Thymus (tissue), 11 donors: ENCODE results near the gene TMPRSS9. TPM values are rescaled to one million over a fixed set of nuclear protein-coding genes. Genes with fewer than 3 reads are reported as not detected.

ENCODE experiments used
- DNase-seq, 9 donors: peaks; one replicate each; pipeline ENCODE4 v3.0.0-alpha.2; 2013; ENCODE audit warnings: low spot score in 9 of 9, low read depth in 6 of 9, missing footprints in 1 of 9
- H3K27ac ChIP-seq, 2 donors: one replicate each; pipeline ENCODE4 v1.5.1; 2013; ENCODE audit warnings: control low read depth in 1 of 2, low read depth in 1 of 2, low read length in 1 of 2, mild to moderate bottlenecking in 1 of 2, moderate library complexity in 1 of 2
- H3K27me3 ChIP-seq, 2 donors: one replicate each; pipeline ENCODE4 v1.5.1; 2013; ENCODE audit warnings: low read length in 1 of 2; ENCODE audit not compliant: control insufficient read depth in 2 of 2, insufficient read depth in 1 of 2
- H3K36me3 ChIP-seq, 2 donors: one replicate each; pipeline ENCODE4 v1.5.1; 2013; ENCODE audit warnings: low read length in 1 of 2, mild to moderate bottlenecking in 1 of 2, moderate library complexity in 1 of 2; ENCODE audit not compliant: control insufficient read depth in 2 of 2, insufficient read depth in 2 of 2
- H3K4me1 ChIP-seq, 2 donors: one replicate each; pipeline ENCODE4 v1.5.1; 2013; ENCODE audit warnings: low read length in 2 of 2; ENCODE audit not compliant: control insufficient read depth in 2 of 2, insufficient read depth in 2 of 2
- H3K4me3 ChIP-seq, 2 donors: one replicate each; pipeline ENCODE4 v1.5.1; 2013; ENCODE audit warnings: low read length in 2 of 2, control low read depth in 1 of 2, mild to moderate bottlenecking in 1 of 2
- H3K9me3 ChIP-seq, 2 donors: one replicate each; pipeline ENCODE4 v1.5.1; 2013; ENCODE audit warnings: low read length in 1 of 2, mild to moderate bottlenecking in 1 of 2; ENCODE audit not compliant: control insufficient read depth in 2 of 2, insufficient read depth in 1 of 2
- WGBS: extraction: QIAGEN DNeasy Blood & Tissue Kit; methylation state at CpG from one replicate; pipeline ENCODE4 v1.1.7; 2013; 5-methylcytosine and 5-hydroxymethylcytosine counted together
- polyA plus RNA-seq: library from polyadenylated mRNA; stranded (reverse); fragments of 200-250 nt; gene quantifications from one replicate; pipeline ENCODE4 v1.2.3, GENCODE V29; 2013
- total RNA-seq: library from RNA; stranded (reverse); fragments of 120-200 nt; gene quantifications from one replicate; pipeline ENCODE4 v1.2.4, GENCODE V29; 2013
- donor health status: healthy.

TMPRSS9 gene
- total and polyA plus RNA-seq, 2 donors: 0.09 to 0.18 TPM

DNA sequence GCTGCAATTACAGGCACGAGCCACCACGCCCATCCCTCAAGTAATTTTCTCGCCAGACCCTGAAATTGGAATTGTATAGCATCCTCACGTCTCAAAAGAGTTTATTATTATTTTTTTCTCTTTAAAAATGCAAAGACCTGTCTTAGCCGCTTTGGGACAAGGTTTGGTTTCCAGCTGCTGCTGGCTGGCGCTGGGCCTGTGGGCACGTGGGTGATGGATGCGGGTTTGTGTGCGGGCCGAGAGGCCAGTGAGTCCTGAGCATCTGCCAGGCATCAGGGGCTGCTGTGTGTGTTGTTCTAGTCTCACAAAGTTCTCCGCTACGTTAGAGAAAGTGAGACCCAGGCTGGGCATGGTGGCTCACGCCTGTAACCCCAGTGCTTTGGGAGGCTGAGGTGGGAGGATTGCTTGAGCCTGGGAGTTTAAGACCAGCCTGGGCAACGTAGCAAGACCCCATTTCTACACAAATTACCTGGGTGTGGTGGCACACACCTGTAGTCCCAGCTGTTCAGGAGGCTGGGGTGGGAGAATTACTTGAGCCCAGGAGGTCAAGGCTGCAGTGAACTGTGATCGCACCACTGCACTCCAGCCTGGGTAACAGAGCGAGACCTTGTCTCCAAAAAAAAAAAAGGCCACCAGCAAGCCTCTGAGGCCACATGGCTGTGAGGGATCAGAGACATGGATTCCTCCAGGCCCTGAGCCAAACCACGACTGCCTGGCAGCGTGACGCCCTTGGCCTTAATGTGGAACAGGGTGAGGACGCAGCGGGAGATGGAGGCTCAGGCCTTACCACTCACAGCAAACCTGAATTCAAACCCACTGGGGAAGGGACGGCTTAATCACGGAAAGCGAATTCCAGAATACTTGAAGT, 4.7 kb upstream of the TMPRSS9 start:
- Histone ChIP-seq H3K36me3 (peaks cover 29 to 46% of the 10 kb centered on the region in 2 donors), H3K27me3 (peaks cover 11 to 25% of the 10 kb centered on the region in 2 donors), H3K4me1 (no peaks in the 10 kb centered on the region), H3K4me3 (no peak overlapping the region), H3K9me3 (no peaks in the 10 kb centered on the region), H3K27ac (no peak overlapping the region)
- WGBS: 93% methylated on average over 24 of the region's 24 CpGs
- DNase-seq: no peak

DNA sequence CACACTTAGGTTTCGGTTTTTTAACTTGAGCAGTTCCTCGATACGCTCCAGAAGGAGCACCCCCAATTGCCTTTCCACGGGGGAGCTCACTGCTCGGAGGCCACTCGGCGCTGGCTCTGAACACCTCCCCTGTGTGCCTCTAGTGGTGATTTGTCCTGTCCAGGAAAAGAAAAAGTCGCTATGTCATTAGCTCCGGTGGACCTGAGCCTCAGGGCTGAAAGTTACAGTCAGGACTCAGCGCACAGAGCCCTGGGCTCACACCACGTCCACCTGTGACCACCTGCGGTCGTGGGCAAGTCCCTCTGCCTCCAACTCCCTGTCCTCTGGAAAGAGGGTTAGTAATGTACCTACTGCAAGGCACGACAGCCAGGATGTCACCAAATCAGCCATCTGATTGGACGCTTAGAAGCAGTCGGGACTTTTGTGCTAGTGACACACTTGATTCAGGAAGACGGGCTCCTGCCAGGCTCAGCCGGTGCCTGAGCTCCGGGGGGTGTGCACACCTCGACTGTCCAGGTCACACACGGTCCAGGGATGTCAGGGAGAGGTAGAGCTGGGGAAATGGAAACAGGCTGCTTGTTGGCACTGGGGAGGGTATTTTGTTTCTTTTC, 3.9 kb upstream of the TMPRSS9 start:
- peaks cover 0 to 2% of the 10 kb centered on the region in 2 donors for H3K9me3 ChIP-seq
- H3K4me1 ChIP-seq: no peaks in the 10 kb centered on the region
- peaks cover 16 to 31% of the 10 kb centered on the region in 2 donors for H3K27me3 ChIP-seq
- H3K36me3 ChIP-seq: peaks cover 23 to 38% of the 10 kb centered on the region in 2 donors
- no peak for DNase-seq
- no peak overlapping the region for H3K4me3 ChIP-seq
- WGBS: 95% methylated on average over 21 of the region's 21 CpGs
- no peak overlapping the region for H3K27ac ChIP-seq

DNA sequence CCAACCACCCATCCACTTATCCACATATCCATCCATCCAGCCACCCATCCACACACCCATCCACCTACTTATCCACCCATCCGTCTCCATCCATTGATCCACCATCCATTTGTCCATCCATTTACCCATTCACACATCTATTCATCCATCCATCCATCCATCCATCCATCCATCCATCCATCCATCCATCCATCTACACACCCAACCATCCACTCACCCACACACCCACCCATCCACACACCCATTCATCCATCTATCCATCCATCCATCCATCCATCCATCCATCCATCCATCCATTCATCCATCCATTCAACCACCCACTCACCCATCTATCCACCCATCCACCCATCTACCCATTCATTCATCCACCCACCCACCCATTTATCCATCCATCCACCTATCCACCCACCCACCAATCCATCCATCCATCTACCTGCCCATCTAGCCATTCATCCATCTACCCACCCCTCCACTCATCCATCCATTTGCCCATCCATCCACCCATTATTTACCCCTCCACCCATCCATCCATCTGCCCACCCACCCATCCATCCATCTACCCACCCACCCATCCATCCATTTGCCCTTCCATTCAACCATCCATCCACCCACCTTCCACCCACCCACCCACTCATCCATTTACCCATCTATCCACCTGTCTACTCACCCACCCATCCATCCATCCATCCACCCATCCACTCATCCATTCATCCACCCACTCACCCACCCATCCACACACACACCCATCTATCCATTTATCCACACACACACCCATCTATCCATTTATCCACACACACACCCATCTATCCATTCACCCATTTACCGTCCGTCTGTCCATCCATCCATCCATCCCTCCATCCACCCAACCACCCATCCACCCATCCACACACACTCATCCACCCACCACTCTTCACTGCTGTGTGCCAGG, 2.5 kb upstream of the TMPRSS9 start:
- Histone ChIP-seq H3K27me3 (peaks cover 16 to 41% of the 10 kb centered on the region in 2 donors), H3K36me3 (peaks cover 20 to 28% of the 10 kb centered on the region in 2 donors), H3K4me3 (no peak overlapping the region), H3K9me3 (peaks cover 0 to 2% of the 10 kb centered on the region in 2 donors), H3K4me1 (no peaks in the 10 kb centered on the region), H3K27ac (no peak overlapping the region)
- WGBS: 99% methylated on average over 3 of the region's 3 CpGs
- no peak for DNase-seq

DNA sequence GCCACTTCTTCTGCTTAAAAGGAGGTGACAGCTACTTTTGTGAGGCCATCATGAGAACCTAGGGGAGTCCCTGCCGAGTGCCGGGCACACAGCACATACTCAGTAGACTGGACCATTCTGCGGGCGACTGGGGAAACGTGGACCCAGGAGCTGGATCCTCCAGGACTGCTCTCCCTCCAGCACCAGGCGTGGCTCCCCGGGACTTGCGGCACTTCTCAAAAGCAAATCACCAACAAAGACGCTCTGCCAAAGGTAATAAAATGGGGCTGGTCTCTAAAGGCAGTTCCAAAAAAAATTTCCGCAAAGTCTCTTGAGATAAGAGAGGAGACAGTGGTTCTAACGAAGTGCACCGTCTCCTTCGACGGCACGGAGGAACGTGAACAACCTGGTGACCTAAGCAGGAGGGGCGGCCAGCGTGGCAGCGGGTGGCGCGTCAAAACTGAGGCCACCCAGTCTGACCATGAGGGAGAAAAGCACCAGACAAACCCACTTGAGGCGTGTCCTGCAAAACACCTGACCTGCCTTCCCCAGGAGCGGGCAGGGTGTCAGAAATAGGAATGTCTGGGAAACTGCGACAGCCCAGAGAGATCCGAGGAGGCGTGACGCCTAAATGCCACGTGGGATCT, 1.4 kb upstream of the TMPRSS9 start:
- H3K36me3 ChIP-seq: peaks cover 11 to 17% of the 10 kb centered on the region in 2 donors
- no peak overlapping the region for H3K27ac ChIP-seq
- peaks cover 16 to 47% of the 10 kb centered on the region in 2 donors for H3K27me3 ChIP-seq
- H3K9me3 ChIP-seq: peaks cover 0 to 2% of the 10 kb centered on the region in 2 donors
- no peak overlapping the region for H3K4me3 ChIP-seq
- no peak for DNase-seq
- WGBS: 93% methylated on average over 28 of the region's 28 CpGs
- no peaks in the 10 kb centered on the region for H3K4me1 ChIP-seq

DNA sequence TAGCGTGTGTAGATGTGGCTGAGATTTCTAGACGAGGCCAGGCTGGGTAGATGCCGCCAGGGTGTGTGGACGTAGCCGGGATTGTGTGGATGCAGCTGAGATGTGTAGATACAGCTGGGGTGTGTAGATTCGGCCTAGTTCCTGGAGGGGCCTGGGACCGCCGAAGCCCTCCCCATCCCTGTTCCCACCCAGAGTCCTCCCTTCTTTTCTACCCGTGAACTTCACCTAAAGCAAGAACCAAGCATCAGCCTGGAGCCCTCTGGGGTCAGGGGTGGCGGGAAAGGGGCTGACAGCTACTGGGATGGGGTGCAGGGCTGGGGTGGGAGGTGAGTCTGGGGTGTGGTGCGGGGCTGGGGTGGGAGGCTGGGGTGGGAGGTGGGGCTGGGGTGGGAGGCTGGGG, 768 bp downstream of the TMPRSS9 start:
- H3K9me3 ChIP-seq: peaks cover 0 to 2% of the 10 kb centered on the region in 2 donors
- DNase-seq: no peak
- no peaks in the 10 kb centered on the region for H3K4me1 ChIP-seq
- no peak overlapping the region for H3K27ac ChIP-seq
- no peaks in the 10 kb centered on the region for H3K36me3 ChIP-seq
- peaks cover 16 to 50% of the 10 kb centered on the region in 2 donors for H3K27me3 ChIP-seq
- 85% methylated on average over 11 of the region's 11 CpGs for whole genome bisulfite sequencing
- no peak overlapping the region for H3K4me3 ChIP-seq

DNA sequence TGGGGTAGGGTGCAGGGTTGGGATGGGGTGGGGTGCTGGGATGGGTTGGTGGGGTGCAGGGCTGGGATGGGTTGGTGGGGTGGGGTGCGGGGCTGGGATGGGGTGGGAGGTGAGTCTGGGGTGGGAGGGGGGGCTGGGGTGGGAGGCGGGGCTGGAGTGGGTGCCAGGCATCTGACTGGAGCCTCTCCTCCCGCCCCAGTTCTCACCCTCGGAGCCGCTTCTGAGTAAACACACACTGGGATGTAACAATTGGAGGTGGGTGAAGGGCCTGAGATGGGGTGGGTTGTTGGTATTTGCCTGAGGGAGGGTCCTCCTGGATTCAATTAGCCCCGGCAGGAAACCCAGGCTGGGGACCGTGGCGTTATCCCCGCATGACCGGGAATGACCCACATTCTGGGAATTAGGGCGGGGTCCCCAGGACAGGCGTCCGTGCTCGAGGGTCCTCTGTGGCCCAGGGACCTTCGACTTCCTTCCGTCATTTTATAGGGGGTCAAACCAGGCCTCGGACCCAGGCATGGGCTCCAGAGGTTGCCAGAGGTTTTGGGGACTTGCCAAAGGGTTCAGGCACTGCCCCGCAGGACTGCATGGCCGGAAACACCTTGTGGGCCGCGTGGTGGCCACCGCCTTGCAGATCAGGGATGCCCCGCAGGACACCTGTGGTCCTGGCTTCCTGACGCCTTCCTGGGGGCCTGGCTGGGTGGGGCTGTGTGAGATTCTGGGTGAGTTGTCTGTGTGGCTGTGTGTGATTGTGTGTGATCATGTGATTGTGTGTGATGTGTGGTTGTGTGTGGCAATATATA, 1.4 kb downstream of the TMPRSS9 start:
- Histone ChIP-seq H3K27ac (no peak overlapping the region), H3K36me3 (no peaks in the 10 kb centered on the region), H3K27me3 (peaks cover 16 to 50% of the 10 kb centered on the region in 2 donors), H3K4me3 (no peak overlapping the region), H3K9me3 (peaks cover 0 to 2% of the 10 kb centered on the region in 2 donors), H3K4me1 (no peaks in the 10 kb centered on the region)
- no peak for DNase-seq
- WGBS: 54% methylated on average over 24 of the region's 24 CpGs

DNA sequence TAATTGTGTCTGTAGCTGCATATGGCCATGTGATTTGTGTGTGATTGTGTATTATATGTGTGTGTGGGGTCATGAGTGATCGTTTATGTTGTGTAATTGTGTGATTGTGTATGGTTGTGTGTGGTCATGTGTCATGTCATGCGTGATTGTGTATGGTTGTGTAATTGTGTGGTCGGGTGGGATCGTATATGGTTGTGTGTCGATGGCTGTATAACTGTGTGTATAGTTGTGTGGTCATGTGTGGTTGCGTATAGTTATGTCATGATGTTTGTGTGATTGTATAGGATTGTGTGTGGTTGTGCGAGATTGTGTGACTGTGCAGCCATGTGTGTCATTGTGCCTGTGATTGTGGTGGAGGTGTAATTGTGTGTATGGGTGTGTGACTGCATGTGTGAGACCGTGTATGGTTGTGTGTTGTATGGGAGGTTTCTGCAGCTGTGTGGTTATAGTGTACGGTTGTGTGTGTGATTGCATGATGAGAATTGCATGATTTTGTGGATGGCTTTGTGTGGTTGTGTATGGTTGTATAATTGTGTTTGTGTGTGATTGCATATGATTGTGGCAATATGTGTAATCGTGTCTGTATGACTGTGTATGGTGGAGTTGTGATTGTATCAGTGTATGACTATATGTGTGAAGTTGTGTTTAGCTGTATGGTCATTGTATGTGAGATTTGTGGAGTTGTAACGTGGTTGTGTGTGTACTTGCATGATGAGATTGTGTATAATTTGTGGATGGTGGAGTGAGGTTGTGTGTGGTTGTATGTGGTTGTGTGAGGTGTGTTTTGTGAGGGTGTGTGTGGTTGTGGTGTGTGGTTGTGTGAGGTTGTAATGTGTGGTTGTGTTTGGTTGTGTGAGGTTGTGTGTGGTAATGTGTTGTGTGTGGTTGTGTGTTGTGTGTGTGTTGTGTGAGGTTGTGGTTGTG, 2.2 kb downstream of the TMPRSS9 start:
- H3K36me3 ChIP-seq: no peaks in the 10 kb centered on the region
- peaks cover 16 to 50% of the 10 kb centered on the region in 2 donors for H3K27me3 ChIP-seq
- no peak for DNase-seq
- no peak overlapping the region for H3K27ac ChIP-seq
- WGBS: 96% methylated on average over 11 of the region's 11 CpGs
- peaks cover 0 to 2% of the 10 kb centered on the region in 2 donors for H3K9me3 ChIP-seq
- no peaks in the 10 kb centered on the region for H3K4me1 ChIP-seq
- H3K4me3 ChIP-seq: no peak overlapping the region
